ENCODE data around the gene ACTL6B.

DNA sequence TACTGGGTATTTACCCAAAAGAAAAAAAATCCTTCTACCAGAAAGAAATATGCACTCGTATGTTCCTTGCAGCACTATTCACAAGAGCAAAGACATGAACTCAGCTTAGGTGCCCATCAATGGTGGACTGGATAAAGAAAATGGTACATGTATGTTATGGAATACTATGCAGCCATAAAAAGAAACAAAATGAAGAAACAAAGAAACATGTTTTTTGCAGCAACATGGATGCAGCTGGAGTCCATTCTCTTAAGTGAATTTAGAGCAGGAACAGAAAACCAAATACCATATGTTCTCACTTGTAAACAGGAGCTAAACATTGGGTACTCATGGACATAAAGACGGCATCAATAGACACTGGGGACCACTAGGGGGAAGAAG, 11.8 kb upstream of the ACTL6B start:
- TF ChIP-seq, protein P1, sequence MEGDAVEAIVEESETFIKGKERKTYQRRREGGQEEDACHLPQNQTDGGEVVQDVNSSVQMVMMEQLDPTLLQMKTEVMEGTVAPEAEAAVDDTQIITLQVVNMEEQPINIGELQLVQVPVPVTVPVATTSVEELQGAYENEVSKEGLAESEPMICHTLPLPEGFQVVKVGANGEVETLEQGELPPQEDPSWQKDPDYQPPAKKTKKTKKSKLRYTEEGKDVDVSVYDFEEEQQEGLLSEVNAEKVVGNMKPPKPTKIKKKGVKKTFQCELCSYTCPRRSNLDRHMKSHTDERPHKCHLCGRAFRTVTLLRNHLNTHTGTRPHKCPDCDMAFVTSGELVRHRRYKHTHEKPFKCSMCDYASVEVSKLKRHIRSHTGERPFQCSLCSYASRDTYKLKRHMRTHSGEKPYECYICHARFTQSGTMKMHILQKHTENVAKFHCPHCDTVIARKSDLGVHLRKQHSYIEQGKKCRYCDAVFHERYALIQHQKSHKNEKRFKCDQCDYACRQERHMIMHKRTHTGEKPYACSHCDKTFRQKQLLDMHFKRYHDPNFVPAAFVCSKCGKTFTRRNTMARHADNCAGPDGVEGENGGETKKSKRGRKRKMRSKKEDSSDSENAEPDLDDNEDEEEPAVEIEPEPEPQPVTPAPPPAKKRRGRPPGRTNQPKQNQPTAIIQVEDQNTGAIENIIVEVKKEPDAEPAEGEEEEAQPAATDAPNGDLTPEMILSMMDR (IDR thresholded peaks at IDR 0.05): no peak
- TF ChIP-seq, protein P2, sequence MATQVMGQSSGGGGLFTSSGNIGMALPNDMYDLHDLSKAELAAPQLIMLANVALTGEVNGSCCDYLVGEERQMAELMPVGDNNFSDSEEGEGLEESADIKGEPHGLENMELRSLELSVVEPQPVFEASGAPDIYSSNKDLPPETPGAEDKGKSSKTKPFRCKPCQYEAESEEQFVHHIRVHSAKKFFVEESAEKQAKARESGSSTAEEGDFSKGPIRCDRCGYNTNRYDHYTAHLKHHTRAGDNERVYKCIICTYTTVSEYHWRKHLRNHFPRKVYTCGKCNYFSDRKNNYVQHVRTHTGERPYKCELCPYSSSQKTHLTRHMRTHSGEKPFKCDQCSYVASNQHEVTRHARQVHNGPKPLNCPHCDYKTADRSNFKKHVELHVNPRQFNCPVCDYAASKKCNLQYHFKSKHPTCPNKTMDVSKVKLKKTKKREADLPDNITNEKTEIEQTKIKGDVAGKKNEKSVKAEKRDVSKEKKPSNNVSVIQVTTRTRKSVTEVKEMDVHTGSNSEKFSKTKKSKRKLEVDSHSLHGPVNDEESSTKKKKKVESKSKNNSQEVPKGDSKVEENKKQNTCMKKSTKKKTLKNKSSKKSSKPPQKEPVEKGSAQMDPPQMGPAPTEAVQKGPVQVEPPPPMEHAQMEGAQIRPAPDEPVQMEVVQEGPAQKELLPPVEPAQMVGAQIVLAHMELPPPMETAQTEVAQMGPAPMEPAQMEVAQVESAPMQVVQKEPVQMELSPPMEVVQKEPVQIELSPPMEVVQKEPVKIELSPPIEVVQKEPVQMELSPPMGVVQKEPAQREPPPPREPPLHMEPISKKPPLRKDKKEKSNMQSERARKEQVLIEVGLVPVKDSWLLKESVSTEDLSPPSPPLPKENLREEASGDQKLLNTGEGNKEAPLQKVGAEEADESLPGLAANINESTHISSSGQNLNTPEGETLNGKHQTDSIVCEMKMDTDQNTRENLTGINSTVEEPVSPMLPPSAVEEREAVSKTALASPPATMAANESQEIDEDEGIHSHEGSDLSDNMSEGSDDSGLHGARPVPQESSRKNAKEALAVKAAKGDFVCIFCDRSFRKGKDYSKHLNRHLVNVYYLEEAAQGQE (IDR thresholded peaks at IDR 0.05): no peak
- no peak for TF ChIP-seq RFX5 (IDR thresholded peaks at IDR 0.05)
- TF ChIP-seq POLR2A (IDR thresholded peaks at IDR 0.05; ENCODE audit: low read length): no peak
- no peak for TF ChIP-seq RAD21 (conservative IDR thresholded peaks at IDR 0.05 in 1 of 2, IDR thresholded peaks at IDR 0.05 in 1 of 2)
- no peak for TF ChIP-seq JUNB (IDR thresholded peaks at IDR 0.05)
- TF ChIP-seq RCOR1 (IDR thresholded peaks at IDR 0.05; ENCODE audit: low read depth, low read length): no peak
- TF ChIP-seq, protein P3, sequence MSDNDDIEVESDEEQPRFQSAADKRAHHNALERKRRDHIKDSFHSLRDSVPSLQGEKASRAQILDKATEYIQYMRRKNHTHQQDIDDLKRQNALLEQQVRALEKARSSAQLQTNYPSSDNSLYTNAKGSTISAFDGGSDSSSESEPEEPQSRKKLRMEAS (IDR thresholded peaks at IDR 0.05): no peak
- no peak for TF ChIP-seq MAFK (IDR thresholded peaks at IDR 0.05; ENCODE audit: partially characterized antibody)
- TF ChIP-seq USF2 (IDR thresholded peaks at IDR 0.05): no peak
- TF ChIP-seq, protein P4, sequence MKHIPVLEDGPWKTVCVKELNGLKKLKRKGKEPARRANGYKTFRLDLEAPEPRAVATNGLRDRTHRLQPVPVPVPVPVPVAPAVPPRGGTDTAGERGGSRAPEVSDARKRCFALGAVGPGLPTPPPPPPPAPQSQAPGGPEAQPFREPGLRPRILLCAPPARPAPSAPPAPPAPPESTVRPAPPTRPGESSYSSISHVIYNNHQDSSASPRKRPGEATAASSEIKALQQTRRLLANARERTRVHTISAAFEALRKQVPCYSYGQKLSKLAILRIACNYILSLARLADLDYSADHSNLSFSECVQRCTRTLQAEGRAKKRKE (CRISPR knock-in tag; IDR thresholded peaks at IDR 0.05; ENCODE audit: low read depth): no peak
- TF ChIP-seq RARB (CRISPR knock-in tag; IDR thresholded peaks at IDR 0.05): no peak
